ENCODE measurements around the gene PRAMEF15. TPM values are rescaled to one million over a fixed set of nuclear protein-coding genes. Genes with fewer than 3 reads are reported as not detected.
"Not testable (repeated sequence)": the region's sequence is repeated elsewhere in the genome, so short reads cannot be mapped to it uniquely, and the experiment has no call there.

Gene PRAMEF15
- total RNA-seq, 1 donor from 2014 or later: not detected

DNA sequence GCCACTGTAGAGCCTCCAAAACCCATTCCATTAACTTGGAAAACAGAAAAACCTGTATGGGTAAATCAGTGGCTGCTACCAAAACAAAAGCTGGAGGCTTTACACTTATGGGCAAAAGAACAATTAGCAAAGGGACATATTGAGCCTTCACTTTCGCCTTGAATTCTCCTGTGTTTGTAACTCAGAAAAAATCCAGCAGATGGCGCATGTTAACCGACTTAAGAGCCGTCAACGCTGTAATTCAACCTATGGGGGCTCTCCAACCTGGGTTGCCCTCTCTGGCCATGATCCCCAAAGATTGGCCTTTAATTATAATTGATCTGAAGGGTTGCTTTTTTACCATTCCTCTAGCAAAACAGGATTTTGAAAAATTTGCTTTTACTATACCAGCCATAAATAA is 41.4 kb downstream of the PRAMEF15 start:
- not testable (repeated sequence) for H3K4me2 ChIP-seq; H3F3A ChIP-seq (ENCODE audit: low read depth); H3K36me3 ChIP-seq; H3K9me3 ChIP-seq (ENCODE audit: low read depth); H3K27ac ChIP-seq; H3K27me3 ChIP-seq; H3K4me1 ChIP-seq; H3K4me1 Mint-ChIP-seq; H2AFZ ChIP-seq (replicated peaks); H3K4me3 ChIP-seq; H4K20me1 ChIP-seq (ENCODE audit: low read depth); H3K27me3 Mint-ChIP-seq (ENCODE audit: insufficient read depth, low read depth); H3K36me3 Mint-ChIP-seq; H3K9me3 Mint-ChIP-seq; H3K9ac ChIP-seq; H3K4me3 Mint-ChIP-seq; H3K27ac Mint-ChIP-seq; H3K79me2 ChIP-seq (ENCODE audit: low read depth)
- peak; percentile 75 for DNase-seq (ENCODE audit: low spot score)
- TF ChIP-seq, protein P1, sequence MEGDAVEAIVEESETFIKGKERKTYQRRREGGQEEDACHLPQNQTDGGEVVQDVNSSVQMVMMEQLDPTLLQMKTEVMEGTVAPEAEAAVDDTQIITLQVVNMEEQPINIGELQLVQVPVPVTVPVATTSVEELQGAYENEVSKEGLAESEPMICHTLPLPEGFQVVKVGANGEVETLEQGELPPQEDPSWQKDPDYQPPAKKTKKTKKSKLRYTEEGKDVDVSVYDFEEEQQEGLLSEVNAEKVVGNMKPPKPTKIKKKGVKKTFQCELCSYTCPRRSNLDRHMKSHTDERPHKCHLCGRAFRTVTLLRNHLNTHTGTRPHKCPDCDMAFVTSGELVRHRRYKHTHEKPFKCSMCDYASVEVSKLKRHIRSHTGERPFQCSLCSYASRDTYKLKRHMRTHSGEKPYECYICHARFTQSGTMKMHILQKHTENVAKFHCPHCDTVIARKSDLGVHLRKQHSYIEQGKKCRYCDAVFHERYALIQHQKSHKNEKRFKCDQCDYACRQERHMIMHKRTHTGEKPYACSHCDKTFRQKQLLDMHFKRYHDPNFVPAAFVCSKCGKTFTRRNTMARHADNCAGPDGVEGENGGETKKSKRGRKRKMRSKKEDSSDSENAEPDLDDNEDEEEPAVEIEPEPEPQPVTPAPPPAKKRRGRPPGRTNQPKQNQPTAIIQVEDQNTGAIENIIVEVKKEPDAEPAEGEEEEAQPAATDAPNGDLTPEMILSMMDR (IDR thresholded peaks at IDR 0.05): peak; percentile 68

GRCh38 chr1:13362364-13362763 is 47.0 kb downstream of the PRAMEF15 start:
- H3K79me2 ChIP-seq (ENCODE audit: low read depth); H3K27ac Mint-ChIP-seq; H3K9ac ChIP-seq; H3K4me3 Mint-ChIP-seq; DNase-seq (ENCODE audit: low spot score); H3F3A ChIP-seq (ENCODE audit: low read depth); H4K20me1 ChIP-seq (ENCODE audit: low read depth); H3K9me3 ChIP-seq (ENCODE audit: low read depth); H2AFZ ChIP-seq (replicated peaks); H3K4me3 ChIP-seq; H3K27me3 Mint-ChIP-seq (ENCODE audit: insufficient read depth, low read depth); H3K4me1 ChIP-seq; H3K4me2 ChIP-seq; H3K36me3 Mint-ChIP-seq; H3K27me3 ChIP-seq; H3K36me3 ChIP-seq; H3K9me3 Mint-ChIP-seq; H3K4me1 Mint-ChIP-seq; H3K27ac ChIP-seq: not testable (repeated sequence)

DNA sequence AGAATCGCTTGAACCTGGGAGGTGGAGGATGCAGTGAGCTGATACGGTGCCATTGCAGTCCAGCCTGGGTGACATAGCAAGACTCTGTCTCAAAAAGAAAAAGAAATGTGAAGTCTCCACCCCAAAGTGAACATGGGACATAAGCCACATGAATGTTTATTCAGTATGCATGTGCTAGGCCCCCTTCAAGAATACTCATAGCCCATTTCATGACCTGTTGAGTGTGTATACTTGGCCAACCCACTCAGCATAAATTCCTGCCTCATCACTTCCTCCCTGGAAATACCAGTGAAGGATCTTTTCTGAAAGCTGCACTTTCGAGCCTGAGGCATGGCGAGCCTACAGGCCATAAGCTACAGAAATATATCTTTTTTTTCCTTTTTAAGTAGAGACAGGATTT is 49.5 kb downstream of the PRAMEF15 start:
- H3K27ac Mint-ChIP-seq; H3K36me3 ChIP-seq; H3K79me2 ChIP-seq (ENCODE audit: low read depth); H3K9ac ChIP-seq; H3K9me3 Mint-ChIP-seq; H4K20me1 ChIP-seq (ENCODE audit: low read depth); H3F3A ChIP-seq (ENCODE audit: low read depth); H3K27me3 ChIP-seq; H3K4me1 ChIP-seq; H3K4me3 ChIP-seq; H3K36me3 Mint-ChIP-seq; H3K27ac ChIP-seq; DNase-seq (ENCODE audit: low spot score); H2AFZ ChIP-seq (replicated peaks); H3K27me3 Mint-ChIP-seq (ENCODE audit: insufficient read depth, low read depth); H3K9me3 ChIP-seq (ENCODE audit: low read depth); H3K4me1 Mint-ChIP-seq; H3K4me3 Mint-ChIP-seq; H3K4me2 ChIP-seq: not testable (repeated sequence)

DNA sequence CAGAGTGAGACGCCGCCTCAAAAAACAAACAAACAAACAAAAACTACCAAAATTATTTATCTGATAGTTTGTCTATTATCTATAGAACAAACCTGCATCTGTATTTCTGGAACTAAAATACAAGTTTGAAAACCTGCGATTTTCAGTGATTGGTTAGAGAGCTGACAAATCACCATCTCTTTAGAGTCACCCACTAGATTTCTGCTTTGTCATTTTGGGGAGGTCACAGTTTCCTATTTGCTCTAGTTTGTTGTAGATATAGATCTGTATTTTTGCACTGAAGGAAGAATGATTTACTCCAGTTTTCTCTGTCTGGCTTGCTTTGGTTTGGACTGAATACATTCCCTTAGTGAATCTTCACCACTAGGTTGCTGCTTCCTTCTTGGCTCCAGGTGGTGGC is 51.2 kb downstream of the PRAMEF15 start:
- H3K36me3 ChIP-seq; H3K27me3 ChIP-seq; H3K4me1 ChIP-seq; H3K9me3 Mint-ChIP-seq; H3K4me1 Mint-ChIP-seq; H3K4me3 Mint-ChIP-seq; DNase-seq (ENCODE audit: low spot score); H3K27ac ChIP-seq; H3K79me2 ChIP-seq (ENCODE audit: low read depth); H3K27me3 Mint-ChIP-seq (ENCODE audit: insufficient read depth, low read depth); H3K9me3 ChIP-seq (ENCODE audit: low read depth); H4K20me1 ChIP-seq (ENCODE audit: low read depth); H3K4me3 ChIP-seq; H3K36me3 Mint-ChIP-seq; H3K27ac Mint-ChIP-seq; H3K4me2 ChIP-seq; H2AFZ ChIP-seq (replicated peaks); H3F3A ChIP-seq (ENCODE audit: low read depth); H3K9ac ChIP-seq: not testable (repeated sequence)

DNA sequence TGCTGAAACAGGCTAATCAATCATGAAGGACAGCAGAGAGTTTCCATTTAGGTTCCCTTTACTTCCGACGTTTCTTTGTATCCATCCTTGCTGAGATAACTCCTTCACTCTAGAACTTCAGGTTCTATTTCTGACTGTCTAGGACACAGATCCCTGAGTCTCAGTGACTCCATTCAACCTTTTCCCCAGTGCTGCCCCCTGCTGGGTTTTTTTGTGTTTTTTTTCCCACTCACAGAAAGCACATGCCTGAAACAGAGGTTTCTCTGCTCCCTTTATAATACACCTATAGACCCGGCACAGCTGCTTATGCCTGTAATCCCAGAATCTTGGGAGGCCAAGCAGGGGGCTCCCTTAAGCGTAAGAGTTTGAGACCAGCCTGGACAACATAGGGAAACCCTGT is 53.2 kb downstream of the PRAMEF15 start:
- not testable (repeated sequence) for H3K9me3 Mint-ChIP-seq; H3K27me3 Mint-ChIP-seq (ENCODE audit: insufficient read depth, low read depth); H3K4me2 ChIP-seq; H3K4me1 ChIP-seq; H3K27me3 ChIP-seq; H3K9me3 ChIP-seq (ENCODE audit: low read depth); H4K20me1 ChIP-seq (ENCODE audit: low read depth); H3F3A ChIP-seq (ENCODE audit: low read depth); H3K36me3 Mint-ChIP-seq; DNase-seq (ENCODE audit: low spot score); H3K4me3 ChIP-seq; H3K4me1 Mint-ChIP-seq; H3K27ac Mint-ChIP-seq; H3K36me3 ChIP-seq; H3K79me2 ChIP-seq (ENCODE audit: low read depth); H3K27ac ChIP-seq; H3K4me3 Mint-ChIP-seq; H2AFZ ChIP-seq (replicated peaks); H3K9ac ChIP-seq

Small RNAs within 50 kb of the gene (small RNA-seq; reads per million reads assigned to genes)
- gene RNU6-771P: not detected

Other genes with a start within 250 kb of the PRAMEF15 start
- gene PRAMEF25, start 244.8 kb upstream of the PRAMEF15 start, total RNA-seq (ENCODE audit: low replicate concordance): not detected in 2 replicates
- not detected in 2 replicates for gene HNRNPCL2, start 198.7 kb upstream of the PRAMEF15 start, total RNA-seq (ENCODE audit: low replicate concordance)
- not detected in 2 replicates for gene PRAMEF26, start 159.6 kb upstream of the PRAMEF15 start, total RNA-seq (ENCODE audit: low replicate concordance)
- gene HNRNPCL4, start 149.9 kb upstream of the PRAMEF15 start, total RNA-seq (ENCODE audit: low replicate concordance): not detected in 2 replicates
- not detected in 2 replicates for gene PRAMEF9, start 143.7 kb upstream of the PRAMEF15 start, total RNA-seq (ENCODE audit: low replicate concordance)
- not detected in 2 replicates for gene PRAMEF13, start 114.2 kb upstream of the PRAMEF15 start, total RNA-seq (ENCODE audit: low replicate concordance)
- not detected in 2 replicates for gene PRAMEF18, start 89.4 kb upstream of the PRAMEF15 start, total RNA-seq (ENCODE audit: low replicate concordance)
- not detected in 2 replicates for gene PRAMEF5, start 61.4 kb upstream of the PRAMEF15 start, total RNA-seq (ENCODE audit: low replicate concordance)
- gene PRAMEF8, start 30.4 kb upstream of the PRAMEF15 start, total RNA-seq (ENCODE audit: low replicate concordance): not detected in 2 replicates
- gene PRAMEF33, start 12.0 kb upstream of the PRAMEF15 start, total RNA-seq (ENCODE audit: low replicate concordance): not detected in 2 replicates
- not detected in 2 replicates for gene PRAMEF14, start 31.6 kb downstream of the PRAMEF15 start, total RNA-seq (ENCODE audit: low replicate concordance)
- gene PRAMEF19, start 56.4 kb downstream of the PRAMEF15 start, total RNA-seq (ENCODE audit: low replicate concordance): not detected in 2 replicates
- not detected in 2 replicates for gene PRAMEF17, start 74.1 kb downstream of the PRAMEF15 start, total RNA-seq (ENCODE audit: low replicate concordance)
- not detected in 2 replicates for gene PRAMEF20, start 94.9 kb downstream of the PRAMEF15 start, total RNA-seq (ENCODE audit: low replicate concordance)
- gene LRRC38, start 198.4 kb downstream of the PRAMEF15 start, total RNA-seq (ENCODE audit: low replicate concordance): not detected in 2 replicates